HepG2 (cell line): ENCODE data around the gene NPEPL1. TPM values are rescaled to one million over a fixed set of nuclear protein-coding genes. Genes with fewer than 3 reads are reported as not detected.

ENCODE experiments used
- CHD4 ChIP-seq: fragments of 200-600 bp; sonication (generic); IDR thresholded peaks from 2 replicates; pipeline ENCODE4 v1.7.0; 2017; ENCODE audit warnings: mild to moderate bottlenecking, low read length, borderline replicate concordance
- HNF4G ChIP-seq, 2 experiments: sonication (generic) in 1 of 2; formaldehyde crosslinking in 1 of 2; IDR thresholded peaks; 2 replicates each; pipeline versions ENCODE4 v1.4.0 to v1.6.1; 2011 to 2020; ENCODE audit warnings: borderline replicate concordance in 2 of 2, low read depth in 2 of 2, mild to moderate bottlenecking in 2 of 2, low read length in 1 of 2, missing genetic modification reagents in 1 of 2, moderate library complexity in 1 of 2
- JDP2 ChIP-seq: sonication (generic); formaldehyde crosslinking; IDR thresholded peaks from 2 replicates; pipeline ENCODE4 v1.8.1; 2022; ENCODE audit warnings: missing genetic modification reagents, borderline replicate concordance
- KDM2A ChIP-seq: sonication (generic); formaldehyde crosslinking; IDR thresholded peaks from 2 replicates; pipeline ENCODE4 v1.4.0; 2020; ENCODE audit warnings: low read depth, missing genetic modification reagents, borderline replicate concordance
- MIER3 ChIP-seq: IDR thresholded peaks from 2 replicates; pipeline ENCODE4 v1.6.1; 2016; ENCODE audit warnings: missing compliant biosample characterization, borderline replicate concordance
- RXRB ChIP-seq: IDR thresholded peaks from 2 replicates; pipeline ENCODE4 v1.6.1; 2016; ENCODE audit warnings: borderline replicate concordance, missing genetic modification reagents, missing compliant biosample characterization
- SRF ChIP-seq: IDR thresholded peaks from 2 replicates; pipeline ENCODE4 v1.6.1; 2011; ENCODE audit warnings: mild to moderate bottlenecking, low read depth, low read length, moderate library complexity
- STAT5B ChIP-seq: sonication (generic); formaldehyde crosslinking; IDR thresholded peaks from 2 replicates; pipeline ENCODE4 v1.4.0; 2020; ENCODE audit warnings: missing genetic modification reagents
- TCF7 ChIP-seq: sonication (generic); IDR thresholded peaks from 2 replicates; pipeline ENCODE4 v1.6.1; 2016; ENCODE audit warnings: antibody characterized with exemption, low read depth
- ZFYVE20 ChIP-seq: sonication (generic); formaldehyde crosslinking; IDR thresholded peaks from 2 replicates; pipeline ENCODE4 v1.8.0; 2023; ENCODE audit warnings: low read depth, mild to moderate bottlenecking, moderate library complexity, missing genetic modification reagents, borderline replicate concordance
- ZMAT5 ChIP-seq: sonication (generic); formaldehyde crosslinking; IDR thresholded peaks from 2 replicates; pipeline ENCODE4 v1.5.0; 2020; ENCODE audit warnings: mild to moderate bottlenecking, low read depth, missing genetic modification reagents, borderline replicate concordance
- ZNF160 ChIP-seq: sonication (generic); formaldehyde crosslinking; IDR thresholded peaks from 2 replicates; pipeline ENCODE4 v1.8.0; 2022; ENCODE audit warnings: mild to moderate bottlenecking, inconsistent platforms, missing genetic modification reagents
- ZNF263 ChIP-seq: sonication (generic); formaldehyde crosslinking; IDR thresholded peaks from 2 replicates; pipeline ENCODE4 v1.4.0; 2020; ENCODE audit warnings: missing genetic modification reagents
- ZNF350 ChIP-seq: sonication (generic); formaldehyde crosslinking; IDR thresholded peaks from 2 replicates; pipeline ENCODE4 v1.4.0; 2020; ENCODE audit warnings: mild to moderate bottlenecking, low read depth, missing genetic modification reagents, borderline replicate concordance
- ZNF431 ChIP-seq: sonication (generic); formaldehyde crosslinking; IDR thresholded peaks from 2 replicates; pipeline ENCODE4 v1.9.0; 2022; ENCODE audit warnings: missing genetic modification reagents, low read depth, mild to moderate bottlenecking, borderline replicate concordance
- ZNF597 ChIP-seq: sonication (generic); formaldehyde crosslinking; IDR thresholded peaks from 2 replicates; pipeline ENCODE4 v1.5.0; 2020; ENCODE audit warnings: missing genetic modification reagents
- ZNF746 ChIP-seq: sonication (generic); formaldehyde crosslinking; IDR thresholded peaks from 2 replicates; pipeline ENCODE4 v1.8.0; 2022; ENCODE audit warnings: mild to moderate bottlenecking, missing genetic modification reagents
- ZSCAN9 ChIP-seq: IDR thresholded peaks from 2 replicates; pipeline ENCODE4 v1.6.1; 2016; ENCODE audit warnings: borderline replicate concordance
- polyA plus RNA-seq, 8 experiments: library from polyadenylated mRNA; depleted of rRNA in 3 of 8; stranded (reverse) in 7 of 8; unstranded in 1 of 8; fragments of >200 nt; fragmentation: Illumina TruSeq in 4 of 8; extraction: Trizol in 4 of 8; gene quantifications; 2 replicates each; pipeline versions ENCODE4 v1.2.1 to v1.2.3, GENCODE V29; 2011 to 2016; ENCODE audit warnings: low read depth in 4 of 8, missing spikeins in 1 of 8, mixed read lengths in 1 of 8; ENCODE audit not compliant: insufficient read depth in 1 of 8
- total RNA-seq, 5 experiments: library from RNA; depleted of rRNA; stranded (reverse); fragments of >200 nt; fragmentation: Illumina TruSeq; extraction: Trizol; gene quantifications; 2 replicates each; pipeline ENCODE4 v1.2.3, GENCODE V29; 2016; ENCODE audit warnings: low read depth in 1 of 5
- TF ChIP-seq, protein P1 (sequence below): fragments of 450-650 bp; IDR thresholded peaks from 2 replicates; pipeline ENCODE4 v1.6.1; 2017; ENCODE audit warnings: mild to moderate bottlenecking
- TF ChIP-seq, protein P2 (sequence below): IDR thresholded peaks from 2 replicates; pipeline ENCODE4 v1.4.0; 2020; ENCODE audit warnings: mild to moderate bottlenecking, missing genetic modification reagents

NPEPL1 gene
- total and polyA plus RNA-seq, 2 of the 13 experiments (the other 11 are each of a cell fraction or from before 2014, with no cell fraction given) = 4.1 to 7.5 TPM

GRCh38 chr20:58650776-58651558 is 41.6 kb upstream of the NPEPL1 start, which contains the start of gene STX16 (continued):
- peak; percentile 89; the same call in 1 of the 2 replicates for TF ChIP-seq CHD4
- TF ChIP-seq ZNF263 (CRISPR knock-in tag) = peak; percentile 100
- TF ChIP-seq STAT5B (CRISPR knock-in tag) = peak; percentile 97
- TF ChIP-seq KDM2A (CRISPR knock-in tag) = peak; percentile 100
- peak; percentile 98 for TF ChIP-seq ZFYVE20 (CRISPR knock-in tag)
- peak; percentile 92 for TF ChIP-seq HNF4G (IDR thresholded peaks at IDR 0.05; ENCODE audit: borderline replicate concordance, low read depth, low read length)
- peak; percentile 96 for TF ChIP-seq HNF4G (CRISPR knock-in tag; IDR thresholded peaks at IDR 0.05; ENCODE audit: borderline replicate concordance, low read depth)
- TF ChIP-seq ZSCAN9 (CRISPR knock-in tag) = peak; percentile 85; the same call in 1 of the 2 replicates
- no peak for TF ChIP-seq ZMAT5 (CRISPR knock-in tag)
- TF ChIP-seq ZNF597 = peak; percentile 74; the same call in 1 of the 2 replicates
- TF ChIP-seq ZNF431 (CRISPR knock-in tag) = peak; percentile 97
- TF ChIP-seq ZNF160 (CRISPR knock-in tag) = peak; percentile 99
- peak; percentile 100 for TF ChIP-seq ZNF350
- peak; percentile 94 for TF ChIP-seq RXRB (CRISPR knock-in tag)
- TF ChIP-seq MIER3 (CRISPR knock-in tag) = peak; percentile 100
- TF ChIP-seq, protein P1, sequence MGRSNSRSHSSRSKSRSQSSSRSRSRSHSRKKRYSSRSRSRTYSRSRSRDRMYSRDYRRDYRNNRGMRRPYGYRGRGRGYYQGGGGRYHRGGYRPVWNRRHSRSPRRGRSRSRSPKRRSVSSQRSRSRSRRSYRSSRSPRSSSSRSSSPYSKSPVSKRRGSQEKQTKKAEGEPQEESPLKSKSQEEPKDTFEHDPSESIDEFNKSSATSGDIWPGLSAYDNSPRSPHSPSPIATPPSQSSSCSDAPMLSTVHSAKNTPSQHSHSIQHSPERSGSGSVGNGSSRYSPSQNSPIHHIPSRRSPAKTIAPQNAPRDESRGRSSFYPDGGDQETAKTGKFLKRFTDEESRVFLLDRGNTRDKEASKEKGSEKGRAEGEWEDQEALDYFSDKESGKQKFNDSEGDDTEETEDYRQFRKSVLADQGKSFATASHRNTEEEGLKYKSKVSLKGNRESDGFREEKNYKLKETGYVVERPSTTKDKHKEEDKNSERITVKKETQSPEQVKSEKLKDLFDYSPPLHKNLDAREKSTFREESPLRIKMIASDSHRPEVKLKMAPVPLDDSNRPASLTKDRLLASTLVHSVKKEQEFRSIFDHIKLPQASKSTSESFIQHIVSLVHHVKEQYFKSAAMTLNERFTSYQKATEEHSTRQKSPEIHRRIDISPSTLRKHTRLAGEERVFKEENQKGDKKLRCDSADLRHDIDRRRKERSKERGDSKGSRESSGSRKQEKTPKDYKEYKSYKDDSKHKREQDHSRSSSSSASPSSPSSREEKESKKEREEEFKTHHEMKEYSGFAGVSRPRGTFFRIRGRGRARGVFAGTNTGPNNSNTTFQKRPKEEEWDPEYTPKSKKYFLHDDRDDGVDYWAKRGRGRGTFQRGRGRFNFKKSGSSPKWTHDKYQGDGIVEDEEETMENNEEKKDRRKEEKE = no peak
- peak; percentile 89 for TF ChIP-seq SRF
- TF ChIP-seq, protein P2, sequence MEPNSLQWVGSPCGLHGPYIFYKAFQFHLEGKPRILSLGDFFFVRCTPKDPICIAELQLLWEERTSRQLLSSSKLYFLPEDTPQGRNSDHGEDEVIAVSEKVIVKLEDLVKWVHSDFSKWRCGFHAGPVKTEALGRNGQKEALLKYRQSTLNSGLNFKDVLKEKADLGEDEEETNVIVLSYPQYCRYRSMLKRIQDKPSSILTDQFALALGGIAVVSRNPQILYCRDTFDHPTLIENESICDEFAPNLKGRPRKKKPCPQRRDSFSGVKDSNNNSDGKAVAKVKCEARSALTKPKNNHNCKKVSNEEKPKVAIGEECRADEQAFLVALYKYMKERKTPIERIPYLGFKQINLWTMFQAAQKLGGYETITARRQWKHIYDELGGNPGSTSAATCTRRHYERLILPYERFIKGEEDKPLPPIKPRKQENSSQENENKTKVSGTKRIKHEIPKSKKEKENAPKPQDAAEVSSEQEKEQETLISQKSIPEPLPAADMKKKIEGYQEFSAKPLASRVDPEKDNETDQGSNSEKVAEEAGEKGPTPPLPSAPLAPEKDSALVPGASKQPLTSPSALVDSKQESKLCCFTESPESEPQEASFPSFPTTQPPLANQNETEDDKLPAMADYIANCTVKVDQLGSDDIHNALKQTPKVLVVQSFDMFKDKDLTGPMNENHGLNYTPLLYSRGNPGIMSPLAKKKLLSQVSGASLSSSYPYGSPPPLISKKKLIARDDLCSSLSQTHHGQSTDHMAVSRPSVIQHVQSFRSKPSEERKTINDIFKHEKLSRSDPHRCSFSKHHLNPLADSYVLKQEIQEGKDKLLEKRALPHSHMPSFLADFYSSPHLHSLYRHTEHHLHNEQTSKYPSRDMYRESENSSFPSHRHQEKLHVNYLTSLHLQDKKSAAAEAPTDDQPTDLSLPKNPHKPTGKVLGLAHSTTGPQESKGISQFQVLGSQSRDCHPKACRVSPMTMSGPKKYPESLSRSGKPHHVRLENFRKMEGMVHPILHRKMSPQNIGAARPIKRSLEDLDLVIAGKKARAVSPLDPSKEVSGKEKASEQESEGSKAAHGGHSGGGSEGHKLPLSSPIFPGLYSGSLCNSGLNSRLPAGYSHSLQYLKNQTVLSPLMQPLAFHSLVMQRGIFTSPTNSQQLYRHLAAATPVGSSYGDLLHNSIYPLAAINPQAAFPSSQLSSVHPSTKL (CRISPR knock-in tag) = peak; percentile 93
- peak; percentile 19; the same call in 1 of the 2 replicates for TF ChIP-seq TCF7
- peak; percentile 90; the same call in 1 of the 2 replicates for TF ChIP-seq JDP2
- peak; percentile 98 for TF ChIP-seq ZNF746 (CRISPR knock-in tag)
